Upper lobe of left lung (tissue), 4 donors: ENCODE data around the gene RECQL5.

Experiments
- EP300 ChIP-seq, 4 donors: sonication (generic); formaldehyde crosslinking; IDR thresholded peaks; one replicate each; pipeline ENCODE4 v1.5.1; 2017; ENCODE audit warnings: antibody characterized with exemption in 4 of 4, control low read depth in 2 of 4
- POLR2A ChIP-seq, 4 donors: fragments of 450-650 bp; IDR thresholded peaks; one replicate each; pipeline ENCODE4 v1.5.1; 2016 to 2017; ENCODE audit warnings: antibody characterized with exemption in 4 of 4, mild to moderate bottlenecking in 2 of 4
- POLR2AphosphoS5 ChIP-seq, 2 donors: sonication (generic); formaldehyde crosslinking; IDR thresholded peaks; one replicate each; pipeline ENCODE4 v1.5.1; 2017; ENCODE audit warnings: antibody characterized with exemption in 2 of 2
- TF ChIP-seq, protein P1 (sequence below), 6 experiments: fragments of 450-650 bp in 4 of 6; fragments of 200-600 bp in 2 of 6; sonication (generic) in 2 of 6; IDR thresholded peaks; one replicate each; pipeline ENCODE4 v1.5.1; 2016 to 2019; ENCODE audit warnings: antibody characterized with exemption in 6 of 6

DNA sequence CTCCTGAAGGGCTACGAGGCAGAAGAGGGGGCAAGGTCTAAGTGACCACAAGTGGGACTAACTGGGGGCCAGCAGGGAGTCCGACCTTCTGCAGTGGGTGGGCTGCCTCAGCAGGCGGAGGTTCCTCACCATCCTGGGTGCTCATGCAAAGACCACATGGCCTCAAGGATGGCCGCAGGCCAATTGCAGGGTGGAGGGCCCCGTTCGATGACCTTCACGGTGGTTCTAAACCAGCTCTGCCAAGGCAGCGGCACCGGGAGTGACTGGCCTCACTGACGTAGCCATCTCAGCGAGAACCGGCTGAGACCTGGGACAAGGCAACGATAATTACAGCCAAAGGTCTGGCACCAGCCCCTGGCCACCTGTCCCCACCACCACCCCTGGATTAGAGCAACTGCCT is 28.1 kb downstream of the RECQL5 start:
- TF ChIP-seq, protein P1, sequence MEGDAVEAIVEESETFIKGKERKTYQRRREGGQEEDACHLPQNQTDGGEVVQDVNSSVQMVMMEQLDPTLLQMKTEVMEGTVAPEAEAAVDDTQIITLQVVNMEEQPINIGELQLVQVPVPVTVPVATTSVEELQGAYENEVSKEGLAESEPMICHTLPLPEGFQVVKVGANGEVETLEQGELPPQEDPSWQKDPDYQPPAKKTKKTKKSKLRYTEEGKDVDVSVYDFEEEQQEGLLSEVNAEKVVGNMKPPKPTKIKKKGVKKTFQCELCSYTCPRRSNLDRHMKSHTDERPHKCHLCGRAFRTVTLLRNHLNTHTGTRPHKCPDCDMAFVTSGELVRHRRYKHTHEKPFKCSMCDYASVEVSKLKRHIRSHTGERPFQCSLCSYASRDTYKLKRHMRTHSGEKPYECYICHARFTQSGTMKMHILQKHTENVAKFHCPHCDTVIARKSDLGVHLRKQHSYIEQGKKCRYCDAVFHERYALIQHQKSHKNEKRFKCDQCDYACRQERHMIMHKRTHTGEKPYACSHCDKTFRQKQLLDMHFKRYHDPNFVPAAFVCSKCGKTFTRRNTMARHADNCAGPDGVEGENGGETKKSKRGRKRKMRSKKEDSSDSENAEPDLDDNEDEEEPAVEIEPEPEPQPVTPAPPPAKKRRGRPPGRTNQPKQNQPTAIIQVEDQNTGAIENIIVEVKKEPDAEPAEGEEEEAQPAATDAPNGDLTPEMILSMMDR (IDR thresholded peaks at IDR 0.05), result no peak
- TF ChIP-seq EP300 (IDR thresholded peaks at IDR 0.05), result no peak
- no peak for TF ChIP-seq POLR2AphosphoS5 (IDR thresholded peaks at IDR 0.05)
- TF ChIP-seq POLR2A (IDR thresholded peaks at IDR 0.05), result no peak
